NCI-H2171 treated with DMSO at 0.1 percent for 48 hours (cell line): ENCODE results near the gene SLC14A1.

Experiments
- DNase-seq: peaks from one replicate; lab custom pipeline; 2025; lab: John Stamatoyannopoulos, UW

SLC14A1 gene

GRCh38 chr18:45801416-45802004 is 77.5 kb downstream of the SLC14A1 start:
- DNase-seq: no peak
